GM12878 (cell line): ENCODE data around the gene WFS1. TPM values are rescaled to one million over a fixed set of nuclear protein-coding genes. Genes with fewer than 3 reads are reported as not detected.

Experiments
- ATAC-seq: fragments of 200-7000 bp; cut with Tn5 transposase; 3 replicates; pipeline ENCODE4 v1.9.1; 2020; ENCODE audit warnings: mild to moderate bottlenecking, moderate library complexity
- BruUV-seq: library from RNA; stranded (reverse); fragments of 400-500 nt; replicated peaks from 2 replicates; lab custom pipeline; 2021; lab: Mats Ljungman, UMichigan
- CTCF ChIA-PET: fragments of 300-600 bp; sonication (Branson Sonifier 250); formaldehyde crosslinking; extraction: SDS; loops from one replicate; lab custom pipeline; 2021; ENCODE audit warnings: inconsistent platforms; lab: Yijun Ruan, JAX
- POLR2A ChIA-PET: fragments of 350-600 bp; formaldehyde crosslinking; extraction: SDS; loops from one replicate; lab custom pipeline; 2021; ENCODE audit warnings: inconsistent platforms; lab: Charles Lee
- RAD21 ChIA-PET: fragments of 300-600 bp; sonication (Branson Sonifier 250); formaldehyde crosslinking; loops from one replicate; lab custom pipeline; 2023; ENCODE audit warnings: antibody characterized with exemption; ENCODE audit not compliant: unreplicated experiment; lab: Charles Lee
- SMC1A ChIA-PET: fragments of 300-600 bp; sonication (Branson Sonifier 250); formaldehyde crosslinking; loops from one replicate; lab custom pipeline; 2023; ENCODE audit not compliant: unreplicated experiment, uncharacterized antibody; lab: Charles Lee
- DNase-seq: peaks from one replicate; pipeline ENCODE4 v3.0.0-alpha.2; 2011; ENCODE audit warnings: low read depth, low spot score
- FAIRE-seq: peaks from 3 replicates; lab custom pipeline; 2011; peaks lifted over from hg19 to GRCh38; lab: Jason Lieb, UNC
- H2AFZ ChIP-seq: 2 replicates; pipeline ENCODE4 v1.6.0; 2011; ENCODE audit warnings: low read depth, low read length, control low read depth; ENCODE audit not compliant: control insufficient read depth
- H3K27ac ChIP-seq: 2 replicates; pipeline ENCODE4 v1.5.1; 2011; ENCODE audit warnings: control low read depth; ENCODE audit not compliant: control insufficient read depth, insufficient read depth
- H3K27me3 ChIP-seq, 2 experiments: replicated peaks in 1 of 2; 2 replicates each; pipeline versions ENCODE4 v1.6.0 to v1.6.1; 2011; ENCODE audit warnings: low read length in 1 of 2; ENCODE audit not compliant: control insufficient read depth in 2 of 2, insufficient read depth in 2 of 2
- H3K36me3 ChIP-seq, 2 experiments: 2 replicates each; pipeline ENCODE4 v1.5.1; 2011; ENCODE audit warnings: low read length in 1 of 2; ENCODE audit not compliant: control insufficient read depth in 2 of 2, insufficient read depth in 2 of 2
- H3K4me1 ChIP-seq: 2 replicates; pipeline ENCODE4 v1.6.1; 2011; ENCODE audit warnings: mild to moderate bottlenecking, low read length, moderate library complexity, mixed read lengths; ENCODE audit not compliant: control insufficient read depth, insufficient read depth
- H3K4me2 ChIP-seq: 2 replicates; pipeline ENCODE4 v1.6.0; 2011; ENCODE audit warnings: control low read depth; ENCODE audit not compliant: control insufficient read depth, insufficient read depth
- H3K4me3 ChIP-seq: fragments of 200-600 bp; sonication (generic); 2 replicates; pipeline ENCODE4 v1.5.1; 2016
- H3K79me2 ChIP-seq: 2 replicates; pipeline ENCODE4 v1.6.0; 2011; ENCODE audit warnings: low read length; ENCODE audit not compliant: control insufficient read depth, insufficient read depth
- H3K9ac ChIP-seq: 2 replicates; pipeline ENCODE4 v1.8.0; 2011; ENCODE audit warnings: low read length, control low read depth, mixed read lengths; ENCODE audit not compliant: control insufficient read depth, insufficient read depth
- H3K9me3 ChIP-seq: replicated peaks from 3 replicates; pipeline ENCODE4 v1.5.1; 2011; ENCODE audit warnings: mild to moderate bottlenecking, low read length; ENCODE audit not compliant: control insufficient read depth, insufficient read depth
- H4K20me1 ChIP-seq: 2 replicates; pipeline ENCODE4 v1.6.0; 2011; ENCODE audit not compliant: control insufficient read depth, insufficient read depth
- BHLHE40 ChIP-seq, 2 experiments: fragments of 450-650 bp in 1 of 2; IDR thresholded peaks; 2 replicates each; pipeline ENCODE4 v1.6.1; 2011 to 2017; ENCODE audit warnings: low read depth in 2 of 2, borderline replicate concordance in 1 of 2, improper control_type of control experiment in 1 of 2, low read length in 1 of 2, mild to moderate bottlenecking in 1 of 2
- CTCF ChIP-seq, 3 experiments: IDR thresholded peaks in 2 of 3; conservative IDR thresholded peaks in 1 of 3; 2 replicates each; pipeline ENCODE4 v1.5.1; 2011; ENCODE audit warnings: low read depth in 3 of 3, low read length in 3 of 3, mild to moderate bottlenecking in 3 of 3, control low read depth in 2 of 3, moderate library complexity in 2 of 3, inconsistent platforms in 1 of 3, mixed read lengths in 1 of 3; ENCODE audit not compliant: control insufficient read depth in 2 of 3, insufficient read depth in 1 of 3; ENCODE audit errors: extremely low read depth in 1 of 3
- PBX3 ChIP-seq: IDR thresholded peaks from 2 replicates; pipeline ENCODE4 v1.6.1; 2011; ENCODE audit warnings: mild to moderate bottlenecking, low read depth, low read length, moderate library complexity; ENCODE audit not compliant: insufficient replicate concordance
- PKNOX1 ChIP-seq: fragments of 450-650 bp; IDR thresholded peaks from 2 replicates; pipeline ENCODE4 v1.6.1; 2016; ENCODE audit warnings: mild to moderate bottlenecking
- RAD21 ChIP-seq: IDR thresholded peaks from 2 replicates; pipeline ENCODE4 v1.6.1; 2011; ENCODE audit warnings: mild to moderate bottlenecking, low read depth, low read length, moderate library complexity; ENCODE audit not compliant: insufficient read depth
- SMAD1 ChIP-seq: fragments of 450-650 bp; IDR thresholded peaks from 2 replicates; pipeline ENCODE4 v1.6.1; 2018; ENCODE audit warnings: mild to moderate bottlenecking, low read depth; ENCODE audit not compliant: partially characterized antibody
- SMC3 ChIP-seq: IDR thresholded peaks from 2 replicates; pipeline ENCODE4 v1.6.1; 2011; ENCODE audit warnings: low read length, improper control_type of control experiment, borderline replicate concordance
- WGBS: methylation state at CpG from one replicate; pipeline ENCODE4 v1.1.6; 2016; ENCODE audit warnings: low lambda C conversion rate; ENCODE audit not compliant: insufficient replicate concordance, insufficient coverage; ENCODE audit errors: missing lambda C conversion rate; 5-methylcytosine and 5-hydroxymethylcytosine counted together
- in situ Hi-C: fragments of 300-500 bp; cut with MboI; formaldehyde crosslinking; loops from 9 replicates; pipeline ENCODE4 v1.14.3; 2018; ENCODE audit warnings: mixed read lengths
- intact Hi-C: fragments of 100-400 bp; cut with micrococcal nuclease; formaldehyde crosslinking; loops from one replicate; pipeline ENCODE4 v1.14.2; 2022; ENCODE audit not compliant: unreplicated experiment
- polyA plus RNA-seq, 11 experiments: library from polyadenylated mRNA; depleted of rRNA in 4 of 11; unstranded in 6 of 11; stranded (reverse) in 5 of 11; fragments of >200 nt; fragmentation: Nextera tagmentation in 4 of 11; fragmentation: Illumina TruSeq in 1 of 11; extraction: Ambion mirVana in 4 of 11; extraction: Trizol in 1 of 11; gene quantifications; 1 replicate in 1 of 11; 2 replicates in 10 of 11; pipeline versions ENCODE4 v1.2.1 to v1.2.3, GENCODE V29; 2011 to 2016; ENCODE audit warnings: inconsistent platforms in 2 of 11, missing spikeins in 2 of 11, low read depth in 1 of 11
- total RNA-seq, 4 experiments: library from RNA; depleted of rRNA in 3 of 4; stranded (reverse); fragments of >200 nt in 3 of 4; fragmentation: Illumina TruSeq in 1 of 4; extraction: Trizol in 1 of 4; gene quantifications; 2 replicates each; pipeline versions ENCODE4 v1.2.1 to v1.2.3, GENCODE V29; 2013 to 2021

WFS1 gene
- total and polyA plus RNA-seq, 10 of the 15 experiments (the other 5 are each of a cell fraction or from before 2014, with no cell fraction given): 0.31 to 4.7 (median 2.0) TPM

GRCh38 chr4:6331018-6331417 is 61.4 kb downstream of the WFS1 start:
- no peak for FAIRE-seq
- ChIA-PET CTCF (interaction anchor here (0.6 to 20.1 kb wide), 26 partner anchors 9 to 382 kb away, joined by 3 to 469 read pairs (median 4); partner anchors contain the start of genes MAN2B2 and WFS1), RAD21 (interaction anchor here (0.7 to 8.5 kb wide), 11 partner anchors 10 to 333 kb away, joined by 3 to 222 read pairs (median 6); partner anchors contain the start of genes MAN2B2 and WFS1), POLR2A (no interaction called here), SMC1A (interaction anchor here (0.9 to 5.8 kb wide), 11 partner anchors 52 to 537 kb away, joined by 3 to 78 read pairs (median 4); no protein-coding TSS in a partner anchor)
- H2AFZ ChIP-seq: no peak overlapping the region
- H3K27me3 ChIP-seq: peaks cover 0 to 2% of the 10 kb centered on the region in 2 experiments; a peak in 1 of 4 replicates
- H4K20me1 ChIP-seq: no peaks in the 10 kb centered on the region
- BruUV-seq: no TSS peak
- TF ChIP-seq SMAD1 (no peak), RAD21 (peak; percentile 60), PKNOX1 (peak; percentile 85), BHLHE40 (IDR thresholded peaks at IDR 0.05; ENCODE audit: borderline replicate concordance in 1 of 2, low read depth in 2 of 2, low read length in 1 of 2) (no peak), PBX3 (peak; percentile 79), CTCF (IDR thresholded peaks at IDR 0.05 in 2 of 3, conservative IDR thresholded peaks at IDR 0.05 in 1 of 3; ENCODE audit: control insufficient read depth in 2 of 3, extremely low read depth in 1 of 3, insufficient read depth in 1 of 3, low read depth in 3 of 3, low read length in 3 of 3) (peak; percentile 72 to 86 (median 76)), SMC3 (peak; percentile 55; the same call in 1 of the 2 replicates)
- H3K36me3 ChIP-seq: no peaks in the 10 kb centered on the region
- H3K79me2 ChIP-seq: no peaks in the 10 kb centered on the region
- no peaks in the 10 kb centered on the region; the same call in 1 of the 2 replicates for H3K4me1 ChIP-seq
- peak; percentile 67 for ATAC-seq
- no peaks in the 10 kb centered on the region; the same call in 2 of the 3 replicates for H3K9me3 ChIP-seq
- no peak overlapping the region for H3K9ac ChIP-seq
- no peak overlapping the region for H3K27ac ChIP-seq
- WGBS: 20% methylated on average over 8 of the region's 8 CpGs
- DNase-seq: no peak
- no peak overlapping the region for H3K4me3 ChIP-seq
- in situ Hi-C loops: no loop called here
- no peak overlapping the region for H3K4me2 ChIP-seq
- intact Hi-C loops: loop anchor here (1.0 kb wide), 1 partner anchor 333 kb away; no protein-coding TSS in a partner anchor
